OCI-LY1 (cell line): ENCODE data around the gene ST8SIA3.

ENCODE experiments used
- H2AFZ ChIP-seq: fragments of 200-600 bp; sonication (generic), shearing (Covaris generic); 2 replicates; pipeline ENCODE4 v1.6.0; 2014; ENCODE audit warnings: antibody characterized with exemption, mild to moderate bottlenecking, low read length
- H3F3A ChIP-seq: fragments of 200-600 bp; sonication (generic), shearing (Covaris generic); 2 replicates; pipeline ENCODE4 v1.6.0; 2014; ENCODE audit warnings: mild to moderate bottlenecking, antibody characterized with exemption, low read length, moderate library complexity; ENCODE audit not compliant: insufficient read depth
- H3K27ac ChIP-seq: fragments of 200-600 bp; sonication (generic); 2 replicates; pipeline ENCODE4 v1.5.1; 2014; ENCODE audit warnings: low read length, mixed run types, mild to moderate bottlenecking, low read depth; ENCODE audit not compliant: poor library complexity, severe bottlenecking
- H3K27me3 ChIP-seq: fragments of 200-600 bp; sonication (generic); 2 replicates; pipeline ENCODE4 v1.6.0; 2014; ENCODE audit warnings: antibody characterized with exemption, mild to moderate bottlenecking, low read length, moderate library complexity; ENCODE audit not compliant: insufficient read depth
- H3K36me3 ChIP-seq: fragments of 200-600 bp; sonication (generic); 2 replicates; pipeline ENCODE4 v1.6.1; 2014; ENCODE audit warnings: mild to moderate bottlenecking, antibody characterized with exemption, low read length, moderate library complexity, mixed read lengths; ENCODE audit not compliant: insufficient read depth
- H3K4me1 ChIP-seq: fragments of 200-600 bp; sonication (generic); 2 replicates; pipeline ENCODE4 v1.5.1; 2014; ENCODE audit warnings: mild to moderate bottlenecking, low read length, moderate library complexity; ENCODE audit not compliant: insufficient read depth, severe bottlenecking
- H3K4me2 ChIP-seq: fragments of 200-600 bp; sonication (generic), shearing (Covaris generic); 2 replicates; pipeline ENCODE4 v1.6.1; 2014; ENCODE audit warnings: low read length
- H3K4me3 ChIP-seq: fragments of 200-600 bp; sonication (generic); 2 replicates; pipeline ENCODE4 v1.5.1; 2014; ENCODE audit warnings: low read length, low read depth, mild to moderate bottlenecking, mixed read lengths; ENCODE audit not compliant: poor library complexity, severe bottlenecking
- H3K79me2 ChIP-seq: fragments of 200-600 bp; shearing (Covaris generic); 2 replicates; pipeline ENCODE4 v1.6.1; 2016; ENCODE audit warnings: mixed run types, low read length, mixed read lengths; ENCODE audit not compliant: insufficient read depth
- H3K9ac ChIP-seq: fragments of 200-600 bp; sonication (generic), shearing (Covaris generic); 2 replicates; pipeline ENCODE4 v1.6.1; 2014; ENCODE audit warnings: mild to moderate bottlenecking, low read length, mixed read lengths
- H3K9me2 ChIP-seq: fragments of 200-600 bp; sonication (generic), shearing (Covaris generic); 2 replicates; pipeline ENCODE4 v1.6.1; 2014; ENCODE audit warnings: low read depth, mild to moderate bottlenecking, low read length, mixed read lengths
- H3K9me3 ChIP-seq: fragments of 200-600 bp; shearing (Covaris generic); 2 replicates; pipeline ENCODE4 v1.6.1; 2014; ENCODE audit warnings: low read length, mixed read lengths
- H4K20me1 ChIP-seq: fragments of 200-600 bp; sonication (generic), shearing (Covaris generic); 2 replicates; pipeline ENCODE4 v1.6.0; 2016; ENCODE audit warnings: mild to moderate bottlenecking, low read length; ENCODE audit not compliant: insufficient read depth
- EZH2 ChIP-seq: fragments of 200-600 bp; sonication (generic), shearing (Covaris generic); IDR thresholded peaks from 2 replicates; pipeline ENCODE4 v1.8.0; 2017; ENCODE audit warnings: borderline replicate concordance, mixed run types, mild to moderate bottlenecking, antibody characterized with exemption, low read length, moderate library complexity, mixed read lengths
- TF ChIP-seq, protein P1 (sequence below): fragments of 200-600 bp; sonication (generic), shearing (Covaris generic); IDR thresholded peaks from 2 replicates; pipeline ENCODE4 v1.5.1; 2017; ENCODE audit warnings: mild to moderate bottlenecking, antibody characterized with exemption, low read length, moderate library complexity, mixed read lengths

Gene ST8SIA3

GRCh38 chr18:57352271-57352701 lies at the start of gene ST8SIA3:
TSS of gene ST8SIA3 (plus strand) at chr18:57352557. CDS start at chr18:57352847, 290 bp downstream.
- Histone ChIP-seq H3K9ac (no peak within 1 kb of the TSS), H3K4me2 (no peak within 1 kb of the TSS), H3K79me2 (no peaks in the 10 kb centered on the region), H3K9me2 (no peaks in the 10 kb centered on the region), H3K4me3 (no peak within 1 kb of the TSS), H3F3A (no peaks in the 10 kb centered on the region), H3K27ac (no peak within 1 kb of the TSS), H2AFZ (no peak within 1 kb of the TSS), H4K20me1 (no peaks in the 10 kb centered on the region), H3K27me3 (no peaks in the 10 kb centered on the region), H3K4me1 (no peaks in the 10 kb centered on the region), H3K9me3 (no peaks in the 10 kb centered on the region), H3K36me3 (no peaks in the 10 kb centered on the region)
- TF ChIP-seq, protein P1, sequence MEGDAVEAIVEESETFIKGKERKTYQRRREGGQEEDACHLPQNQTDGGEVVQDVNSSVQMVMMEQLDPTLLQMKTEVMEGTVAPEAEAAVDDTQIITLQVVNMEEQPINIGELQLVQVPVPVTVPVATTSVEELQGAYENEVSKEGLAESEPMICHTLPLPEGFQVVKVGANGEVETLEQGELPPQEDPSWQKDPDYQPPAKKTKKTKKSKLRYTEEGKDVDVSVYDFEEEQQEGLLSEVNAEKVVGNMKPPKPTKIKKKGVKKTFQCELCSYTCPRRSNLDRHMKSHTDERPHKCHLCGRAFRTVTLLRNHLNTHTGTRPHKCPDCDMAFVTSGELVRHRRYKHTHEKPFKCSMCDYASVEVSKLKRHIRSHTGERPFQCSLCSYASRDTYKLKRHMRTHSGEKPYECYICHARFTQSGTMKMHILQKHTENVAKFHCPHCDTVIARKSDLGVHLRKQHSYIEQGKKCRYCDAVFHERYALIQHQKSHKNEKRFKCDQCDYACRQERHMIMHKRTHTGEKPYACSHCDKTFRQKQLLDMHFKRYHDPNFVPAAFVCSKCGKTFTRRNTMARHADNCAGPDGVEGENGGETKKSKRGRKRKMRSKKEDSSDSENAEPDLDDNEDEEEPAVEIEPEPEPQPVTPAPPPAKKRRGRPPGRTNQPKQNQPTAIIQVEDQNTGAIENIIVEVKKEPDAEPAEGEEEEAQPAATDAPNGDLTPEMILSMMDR, result no peak
- TF ChIP-seq EZH2, result no peak

- H3K27me3 ChIP-seq, result no peaks in the 10 kb centered on the region
- no peaks in the 10 kb centered on the region for H3K36me3 ChIP-seq
- H3K79me2 ChIP-seq, result no peaks in the 10 kb centered on the region
- no peak overlapping the region for H3K4me2 ChIP-seq
- H3K9me2 ChIP-seq, result no peaks in the 10 kb centered on the region
- no peak overlapping the region for H3K27ac ChIP-seq
- H3K9me3 ChIP-seq, result no peaks in the 10 kb centered on the region
- no peak for TF ChIP-seq EZH2
- TF ChIP-seq, protein P1, result no peak
- no peak overlapping the region for H3K9ac ChIP-seq
- H2AFZ ChIP-seq, result no peak overlapping the region
- H4K20me1 ChIP-seq, result no peaks in the 10 kb centered on the region
- H3K4me3 ChIP-seq, result no peak overlapping the region
- no peaks in the 10 kb centered on the region for H3F3A ChIP-seq
- H3K4me1 ChIP-seq, result no peaks in the 10 kb centered on the region
These were observed 40.9 kb upstream of the ST8SIA3 start for GRCh38 chr18:57311472-57311871.

- Histone ChIP-seq H2AFZ (no peak overlapping the region), H3K9ac (no peak overlapping the region), H3K79me2 (no peaks in the 10 kb centered on the region), H3K4me2 (no peak overlapping the region), H3K4me3 (no peak overlapping the region), H3K27ac (no peak overlapping the region), H3F3A (no peaks in the 10 kb centered on the region), H3K4me1 (no peaks in the 10 kb centered on the region), H4K20me1 (no peaks in the 10 kb centered on the region), H3K36me3 (no peaks in the 10 kb centered on the region), H3K9me3 (no peaks in the 10 kb centered on the region), H3K27me3 (no peaks in the 10 kb centered on the region), H3K9me2 (no peaks in the 10 kb centered on the region)
- TF ChIP-seq, protein P1, result no peak
- TF ChIP-seq EZH2, result no peak
These were observed 39.8 kb upstream of the ST8SIA3 start for GRCh38 chr18:57312346-57313144.
